ENCODE results near the gene SUGCT.
A peak's percentile ranks its signal among the peaks of the same experiment; 100 is the strongest.

SUGCT gene

DNA sequence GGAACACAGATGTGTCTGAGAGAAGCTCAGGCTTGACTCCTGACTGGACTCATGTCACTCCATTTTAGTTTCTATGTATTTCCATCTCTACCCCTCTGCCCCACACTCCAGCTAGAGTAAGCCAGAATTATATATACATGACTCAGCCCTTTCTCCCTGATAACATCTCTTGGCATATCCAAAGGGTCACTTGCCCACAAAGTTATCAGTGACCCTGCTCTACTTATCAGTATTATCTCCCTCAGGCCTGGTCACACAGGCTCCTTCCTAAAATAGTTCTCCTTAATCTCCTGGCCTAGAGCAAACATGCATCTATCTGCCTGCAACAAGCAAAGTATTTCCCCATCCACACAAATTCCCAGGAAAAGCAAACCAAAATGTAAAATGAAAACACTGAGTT is 598.3 kb downstream of the SUGCT start:
- no peak for DNase-seq (ENCODE audit: low spot score)

DNA sequence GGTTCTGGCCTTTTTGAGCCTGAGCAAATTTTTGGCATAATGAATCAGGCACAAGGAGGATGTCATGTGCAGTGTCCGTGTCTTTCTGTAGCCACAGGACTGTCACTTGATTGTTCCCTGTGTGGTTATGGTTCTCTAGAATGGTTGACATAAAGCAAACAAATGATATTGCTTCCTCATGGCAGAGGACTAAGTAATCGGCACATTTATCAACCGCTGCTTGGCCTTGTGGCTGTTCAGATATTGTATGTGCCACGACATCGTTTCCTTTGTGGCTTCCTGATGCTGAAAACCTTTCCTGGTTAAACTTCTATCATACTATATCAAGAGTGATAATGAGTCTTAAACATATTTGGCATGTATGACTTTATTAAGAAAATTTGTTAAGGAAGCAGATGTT is 598.8 kb downstream of the SUGCT start:
- DNase-seq (ENCODE audit: low spot score) = peak; percentile 62

DNA sequence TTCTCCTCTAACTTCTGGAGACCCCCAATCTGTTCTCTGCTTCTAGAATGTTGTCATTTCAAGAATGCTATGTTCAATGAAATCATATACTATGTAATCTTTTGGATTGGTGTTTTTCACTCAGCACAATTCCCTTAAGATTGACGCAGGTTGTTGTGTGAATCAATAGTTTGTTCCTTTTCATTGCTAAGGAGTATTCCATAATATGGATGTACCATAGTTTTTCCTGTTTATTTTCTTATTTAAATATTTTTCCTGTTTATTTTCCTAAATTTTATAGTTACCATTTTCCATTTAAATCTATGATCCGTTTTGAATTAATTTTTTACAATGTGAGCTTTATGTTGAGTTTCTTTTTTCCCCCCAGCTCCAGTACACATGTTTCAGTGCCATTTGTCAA is 604.5 kb downstream of the SUGCT start:
- DNase-seq (ENCODE audit: low spot score) = no peak

DNA sequence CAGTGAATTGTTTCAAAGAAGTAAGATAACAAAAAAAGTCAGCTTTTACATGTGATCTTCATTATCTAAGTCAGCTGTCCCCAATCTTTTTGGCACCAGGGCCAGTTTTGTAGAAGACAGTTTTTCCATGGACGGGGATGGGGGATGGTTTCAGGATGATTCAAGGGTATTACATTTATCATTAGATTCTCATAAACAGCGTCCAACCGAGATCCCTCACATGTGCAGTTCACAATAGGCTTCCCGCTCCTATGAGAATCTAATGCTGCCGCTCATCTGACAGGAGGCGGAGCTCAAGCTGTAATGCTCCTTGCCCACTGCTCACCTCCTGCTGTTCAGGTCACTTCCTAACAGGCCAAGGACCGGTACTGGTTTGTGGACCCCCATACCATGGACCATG is 607.5 kb downstream of the SUGCT start:
- no peak for DNase-seq (ENCODE audit: low spot score)

DNA sequence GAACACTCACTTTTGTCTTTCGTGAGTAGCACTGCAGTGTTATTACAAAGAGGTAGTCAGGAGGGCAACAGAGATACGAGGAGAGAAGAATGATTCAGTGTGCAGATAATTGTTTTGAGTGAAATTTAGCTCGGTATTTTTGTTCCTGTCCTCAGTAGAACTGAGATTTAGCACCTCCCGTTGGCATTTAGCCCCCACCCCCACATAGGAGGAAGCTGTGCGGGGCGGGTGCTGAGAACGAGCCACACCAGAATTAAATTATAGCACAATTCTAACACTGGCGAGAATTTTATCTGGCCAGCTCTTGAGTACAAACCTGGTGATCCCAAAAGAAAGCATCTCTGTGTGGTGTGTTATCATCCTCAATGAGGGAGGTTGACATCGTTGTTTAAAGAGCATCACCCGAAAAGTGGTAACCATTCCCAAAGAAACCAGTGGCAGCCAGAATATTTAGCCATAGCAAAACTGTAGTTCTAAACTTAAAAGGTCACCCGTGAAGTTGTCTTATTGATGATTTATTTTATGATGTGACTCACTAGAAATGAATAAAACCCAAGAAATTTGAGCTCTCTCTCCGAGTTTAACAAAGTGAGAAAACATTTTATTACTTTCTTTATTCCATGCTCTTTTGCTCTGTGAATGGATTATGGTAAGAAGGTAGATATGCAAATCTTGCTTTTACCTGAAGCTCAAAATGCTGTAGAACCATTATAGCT is 612.2 kb downstream of the SUGCT start:
- no peak for DNase-seq (ENCODE audit: low spot score)

DNA sequence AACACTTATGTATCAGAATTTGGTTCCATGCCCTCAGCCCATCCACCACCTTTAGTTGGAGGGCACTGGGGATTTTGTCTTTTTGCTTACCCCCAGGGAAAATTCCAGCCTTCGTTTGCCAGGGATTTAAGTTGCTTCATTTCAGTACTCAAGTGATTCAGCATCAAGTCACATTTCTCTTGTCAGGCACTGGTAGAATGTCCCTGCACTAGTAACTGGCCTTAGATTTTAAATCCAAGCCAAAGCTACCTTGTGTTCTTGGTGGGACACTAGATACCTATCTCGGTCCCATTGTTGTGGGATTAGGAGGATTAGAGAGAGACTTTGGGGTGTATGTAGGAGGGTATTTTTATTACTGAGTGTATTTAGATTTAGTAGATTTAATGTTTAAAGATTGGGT is 613.1 kb downstream of the SUGCT start:
- DNase-seq (ENCODE audit: low spot score) = no peak

DNA sequence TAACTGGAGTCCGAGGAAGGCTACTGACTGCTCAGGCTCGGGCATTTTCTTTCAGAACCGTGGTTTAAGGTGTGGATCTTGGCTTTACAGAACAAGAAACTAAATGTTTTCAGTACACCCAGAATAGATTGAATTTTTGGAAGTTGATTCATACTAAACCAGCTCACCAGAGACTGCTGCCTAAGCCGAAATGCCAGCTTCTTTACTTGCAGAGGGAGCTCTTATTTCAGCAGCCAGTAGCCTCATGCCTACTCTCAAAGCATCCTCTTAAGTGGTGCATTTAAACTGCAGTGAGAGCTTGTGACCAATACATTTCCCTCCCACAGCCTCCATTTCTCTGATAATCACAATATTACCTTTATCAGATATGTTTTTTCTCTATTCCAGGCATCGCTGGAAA is 615.1 kb downstream of the SUGCT start:
- no peak for DNase-seq (ENCODE audit: low spot score)

DNA sequence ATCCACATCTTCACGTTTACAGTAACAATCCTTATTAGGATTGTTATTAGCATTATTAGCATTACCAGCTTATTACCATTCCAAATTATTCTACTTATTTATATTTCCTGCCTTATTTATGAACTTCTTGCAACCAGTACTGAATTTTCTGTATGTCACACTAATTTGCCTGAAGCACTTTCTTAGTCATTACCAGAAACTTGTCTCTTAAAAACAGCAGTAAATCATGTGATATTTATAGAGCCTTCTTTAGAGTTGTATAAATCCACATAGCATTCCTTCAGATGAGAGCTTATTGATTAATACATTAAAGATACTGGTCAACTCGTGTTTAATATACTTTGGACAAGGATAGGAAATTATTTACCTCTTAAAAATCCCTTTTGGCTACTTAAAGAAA is 618.6 kb downstream of the SUGCT start:
- DNase-seq (ENCODE audit: low spot score) = no peak

DNA sequence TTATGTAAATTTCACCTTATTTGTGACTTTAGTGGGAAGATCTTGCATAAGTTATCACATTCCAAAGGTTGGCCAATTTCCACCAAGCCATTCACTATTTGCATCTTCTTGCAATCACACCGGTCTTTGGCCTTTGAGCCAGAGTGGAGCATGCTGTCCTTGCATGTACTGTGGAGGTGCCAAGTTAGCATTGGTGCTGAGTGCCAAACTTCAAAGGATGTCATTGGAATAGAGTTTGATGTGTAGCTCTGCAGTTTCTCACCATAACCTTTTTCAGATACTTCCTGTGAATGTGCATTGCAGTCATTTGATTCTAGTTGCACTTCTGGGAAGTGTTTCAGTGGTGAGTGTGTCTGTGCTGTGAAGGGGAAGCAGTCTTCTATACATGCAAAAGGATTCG is 620.6 kb downstream of the SUGCT start:
- no peak for DNase-seq (ENCODE audit: low spot score)

DNA sequence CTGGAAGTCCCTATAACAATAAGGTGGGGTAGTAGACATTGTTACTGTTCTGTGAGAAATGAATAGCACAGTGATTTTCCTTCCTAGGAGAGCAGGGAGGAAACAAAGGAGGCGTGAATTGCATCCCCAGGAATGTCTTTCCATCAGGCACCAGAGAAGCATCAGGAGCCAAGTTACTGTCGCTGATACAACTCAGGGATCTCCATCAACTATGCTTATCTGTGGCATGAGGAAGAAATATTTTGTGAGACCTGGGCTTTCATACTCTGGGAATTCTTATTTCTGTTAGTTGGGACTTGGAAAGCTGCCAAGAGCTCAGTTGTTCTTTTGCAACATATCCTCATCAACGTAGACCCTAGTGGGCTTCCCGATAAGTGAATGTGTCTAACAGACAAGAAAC is 622.3 kb downstream of the SUGCT start:
- no peak for DNase-seq (ENCODE audit: low spot score)

DNA sequence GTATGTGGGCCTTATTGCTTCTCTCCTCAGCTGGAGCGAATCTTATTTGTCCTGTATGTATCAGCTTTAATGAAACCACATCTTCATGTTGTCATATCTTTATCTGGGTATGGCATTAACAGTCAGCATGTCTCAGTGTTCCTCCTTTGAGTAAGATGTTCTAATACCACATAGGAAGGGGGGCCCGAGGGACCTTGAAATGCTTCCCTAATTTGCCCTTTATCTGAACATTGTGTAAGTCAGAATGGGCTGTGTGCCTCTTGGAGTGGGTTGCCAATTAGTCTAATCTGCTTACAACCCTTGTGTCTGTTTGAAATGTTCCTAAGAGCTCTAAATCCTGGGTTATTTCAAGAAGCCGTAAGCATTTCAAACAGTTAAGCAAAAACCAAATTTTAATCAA is 623.8 kb downstream of the SUGCT start:
- no peak for DNase-seq (ENCODE audit: low spot score)

DNA sequence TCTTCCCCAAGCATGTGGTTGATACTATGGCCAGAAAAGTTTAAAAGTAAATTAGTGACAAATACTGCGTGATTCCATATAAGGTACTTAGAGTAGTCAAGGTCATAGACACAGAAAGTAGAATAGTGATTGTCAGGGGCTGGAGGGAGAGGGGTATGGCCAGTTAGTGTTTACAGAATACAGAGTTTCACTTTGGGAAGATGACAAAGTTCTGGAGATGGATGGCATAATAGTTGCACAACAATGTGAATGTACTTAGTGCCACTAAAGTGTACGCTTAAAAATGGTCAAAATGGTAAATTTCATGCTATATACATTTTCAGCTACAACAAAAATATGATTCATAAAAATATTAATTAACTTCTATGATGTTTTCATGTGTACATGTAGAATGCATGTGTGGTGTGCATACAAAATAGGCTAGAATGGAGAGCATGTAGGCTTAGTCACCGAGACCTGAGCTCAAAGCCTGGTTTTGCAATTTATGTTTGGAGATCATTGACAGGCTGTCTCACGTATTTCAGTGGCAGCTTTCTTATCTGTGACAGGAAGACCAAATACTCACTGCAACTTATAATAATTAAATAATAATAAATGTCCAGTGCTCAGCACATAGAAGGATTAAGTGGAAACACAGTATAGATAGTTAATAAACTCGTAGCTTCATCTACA is 625.6 kb downstream of the SUGCT start:
- DNase-seq (ENCODE audit: low spot score) = peak; percentile 63

DNA sequence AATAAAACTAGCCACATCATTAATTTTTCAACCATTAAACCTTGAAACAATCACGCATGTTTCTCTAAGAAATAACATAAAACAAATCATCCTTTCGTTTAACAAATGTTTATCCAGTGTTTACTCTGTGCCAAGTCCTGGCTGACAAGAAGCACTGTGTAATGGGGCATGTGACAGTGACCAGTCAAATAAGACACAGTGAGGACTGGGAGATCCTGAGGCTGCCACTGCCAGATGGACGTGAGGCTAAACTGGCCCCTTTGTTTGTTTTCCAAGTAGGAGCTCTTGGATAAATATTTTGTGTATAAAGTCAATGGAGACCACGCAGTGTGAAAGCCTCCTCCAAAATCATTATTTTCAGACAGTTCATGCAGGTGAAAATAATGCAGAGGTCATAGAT is 626.2 kb downstream of the SUGCT start:
- peak; percentile 21 for DNase-seq (ENCODE audit: low spot score)

DNA sequence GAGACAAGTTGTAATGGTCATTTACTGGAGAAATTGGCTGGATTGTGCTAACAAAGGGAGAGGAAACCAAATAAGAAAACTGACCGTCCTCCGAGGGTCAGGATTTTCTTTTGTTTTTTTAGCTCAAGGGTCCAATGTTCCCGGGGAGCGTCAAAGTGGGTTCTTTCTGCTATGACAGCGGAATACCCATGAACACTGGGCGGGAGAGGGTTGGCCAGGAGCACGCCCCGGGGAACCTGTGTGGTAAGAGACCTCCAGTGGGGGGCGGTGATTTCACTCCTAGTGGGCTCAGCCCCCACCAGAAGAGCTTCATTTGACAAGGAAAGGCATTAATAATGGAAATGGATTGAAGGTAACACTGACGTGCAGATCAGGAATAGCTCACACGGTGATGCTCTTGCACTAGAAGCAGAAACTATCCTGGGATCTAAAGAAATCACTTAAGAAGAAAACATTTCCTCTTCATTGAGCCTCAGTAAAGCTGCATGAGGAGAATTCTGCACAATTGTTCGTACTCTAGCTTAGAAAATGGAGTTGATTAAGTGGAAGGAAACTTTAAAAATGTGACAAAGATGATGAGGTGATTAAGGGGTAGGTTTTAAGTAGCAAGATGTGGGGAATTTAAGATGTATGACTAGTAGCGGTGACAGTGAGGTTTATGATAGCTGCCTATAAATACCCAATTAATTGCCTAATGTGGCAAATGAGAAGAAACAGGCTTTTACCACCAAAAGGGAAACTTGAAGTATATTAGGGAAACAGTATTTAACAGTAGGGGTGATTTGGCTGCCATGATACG is 627.2 kb downstream of the SUGCT start:
- DNase-seq (ENCODE audit: low spot score) = no peak

DNA sequence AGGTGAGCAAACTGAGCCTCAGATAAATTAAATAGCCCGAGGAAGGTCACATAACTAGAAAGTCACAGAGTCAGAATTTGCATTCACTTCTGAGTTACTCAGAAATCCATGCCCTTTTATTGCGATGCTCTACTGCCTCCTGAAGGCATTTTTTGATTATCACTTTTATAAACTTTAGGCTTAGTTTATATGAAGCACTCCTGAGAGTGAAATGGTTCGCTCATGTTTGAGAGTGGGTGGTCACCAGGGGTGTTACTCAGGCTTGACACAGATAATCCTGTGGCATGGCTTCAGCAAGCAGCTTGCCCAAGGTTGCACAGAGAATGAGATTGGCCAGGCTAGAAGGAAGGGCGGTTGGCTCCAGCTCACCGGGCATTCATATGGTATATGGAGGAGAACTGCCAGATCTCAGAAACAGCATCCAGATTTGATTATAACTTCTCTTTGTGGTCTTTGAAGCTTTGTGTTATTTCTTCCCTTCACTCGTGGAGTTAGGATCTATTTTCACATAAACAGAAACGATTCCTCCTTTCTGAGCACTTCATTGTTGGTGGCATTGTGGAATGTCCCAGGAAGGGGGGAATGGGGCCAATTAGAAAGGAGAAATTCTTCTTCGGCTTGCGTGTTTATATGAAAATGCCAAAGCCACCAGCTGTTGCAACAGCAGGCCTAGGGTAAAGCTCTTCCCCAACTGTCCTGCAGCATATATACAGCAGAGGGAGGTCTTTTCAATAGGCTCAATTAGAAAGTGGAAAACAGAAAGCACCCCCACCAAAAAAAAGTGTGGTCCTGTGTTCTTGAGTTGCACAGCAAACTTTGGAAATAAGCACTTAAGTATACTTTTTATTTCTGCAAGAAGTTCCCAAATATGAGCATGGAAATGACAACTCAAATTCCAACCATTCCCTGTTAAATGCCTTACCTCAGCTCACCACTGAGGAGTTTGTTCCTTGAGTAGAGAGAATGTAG is 628.8 kb downstream of the SUGCT start:
- no peak for DNase-seq (ENCODE audit: low spot score)

DNA sequence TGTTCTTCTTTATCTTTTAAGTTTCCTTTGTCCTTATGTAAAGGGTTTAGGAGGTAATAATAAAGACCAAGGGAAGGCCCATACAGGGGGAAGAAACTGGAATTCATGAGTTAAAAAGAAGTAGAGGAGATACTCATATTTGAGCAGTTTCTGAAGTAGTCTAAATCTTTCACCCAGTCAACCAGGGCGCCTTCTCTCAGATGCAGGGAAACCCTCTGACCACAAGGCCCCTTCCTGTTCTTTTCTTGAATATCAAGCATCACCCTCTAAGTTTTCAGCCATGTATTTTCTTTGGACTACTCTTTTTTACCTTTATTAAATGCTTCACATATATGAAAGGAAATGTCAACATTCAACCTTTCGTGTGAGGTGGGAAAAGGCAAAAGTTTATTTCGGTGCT is 630.8 kb downstream of the SUGCT start:
- no peak for DNase-seq (ENCODE audit: low spot score)

DNA sequence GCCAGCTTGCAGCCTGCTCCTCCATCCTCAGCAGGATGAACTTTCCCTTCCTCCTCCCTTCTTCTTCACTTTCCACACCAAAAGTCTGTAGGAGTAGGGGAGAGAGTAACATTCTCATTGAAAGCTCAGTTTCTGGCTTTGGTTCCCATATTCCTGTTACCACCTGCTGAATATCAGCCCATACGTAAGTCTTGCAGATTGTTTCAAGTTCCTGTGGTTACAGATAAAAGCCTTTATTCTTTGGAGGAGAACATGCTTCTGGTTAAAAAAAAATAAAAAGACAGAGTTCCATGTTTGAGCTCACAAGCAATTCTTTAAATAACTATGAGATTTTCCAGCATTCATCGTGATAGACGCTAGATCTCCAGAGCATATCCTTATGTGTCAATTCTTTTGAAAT is 637.3 kb downstream of the SUGCT start:
- DNase-seq (ENCODE audit: low spot score) = no peak

DNA sequence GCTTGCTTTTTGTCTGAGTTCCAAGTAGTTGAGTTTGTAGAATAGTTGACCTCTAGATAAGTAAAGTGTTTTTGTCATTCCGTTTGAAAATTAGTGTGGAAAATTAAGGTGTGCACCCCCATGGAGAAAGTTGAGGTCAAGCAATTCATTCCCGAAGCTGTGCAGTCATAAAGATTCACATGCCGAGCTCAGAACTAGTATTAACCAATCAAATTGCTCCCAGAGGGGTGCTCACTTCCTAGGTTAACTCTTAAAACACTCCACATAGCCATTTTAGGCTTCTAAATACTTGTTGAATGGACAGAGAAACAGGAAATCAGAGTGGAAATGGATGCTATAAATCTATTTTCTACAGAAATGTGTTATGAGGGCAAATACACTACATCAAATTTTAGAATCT is 638.9 kb downstream of the SUGCT start:
- DNase-seq (ENCODE audit: low spot score) = no peak

DNA sequence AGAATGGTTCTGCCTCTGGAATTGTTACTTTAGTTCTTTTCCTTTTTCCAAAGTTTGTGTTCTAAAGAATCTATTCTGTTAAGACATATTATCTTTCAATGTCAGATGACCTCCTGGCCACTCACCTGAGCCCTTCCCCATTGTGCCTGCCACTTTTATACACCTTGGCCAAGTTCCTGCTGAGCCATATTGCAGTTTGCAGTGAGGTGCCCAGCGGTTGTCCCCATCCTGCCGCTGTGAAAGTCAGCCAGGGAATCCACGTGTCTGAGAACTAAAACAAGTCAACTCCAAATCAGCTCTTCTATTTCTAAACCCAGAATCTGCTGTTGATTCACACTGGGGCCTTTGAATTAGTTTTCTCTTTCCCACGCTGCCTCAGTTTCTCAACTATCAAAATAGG is 641.1 kb downstream of the SUGCT start:
- DNase-seq (ENCODE audit: low spot score) = no peak

DNA sequence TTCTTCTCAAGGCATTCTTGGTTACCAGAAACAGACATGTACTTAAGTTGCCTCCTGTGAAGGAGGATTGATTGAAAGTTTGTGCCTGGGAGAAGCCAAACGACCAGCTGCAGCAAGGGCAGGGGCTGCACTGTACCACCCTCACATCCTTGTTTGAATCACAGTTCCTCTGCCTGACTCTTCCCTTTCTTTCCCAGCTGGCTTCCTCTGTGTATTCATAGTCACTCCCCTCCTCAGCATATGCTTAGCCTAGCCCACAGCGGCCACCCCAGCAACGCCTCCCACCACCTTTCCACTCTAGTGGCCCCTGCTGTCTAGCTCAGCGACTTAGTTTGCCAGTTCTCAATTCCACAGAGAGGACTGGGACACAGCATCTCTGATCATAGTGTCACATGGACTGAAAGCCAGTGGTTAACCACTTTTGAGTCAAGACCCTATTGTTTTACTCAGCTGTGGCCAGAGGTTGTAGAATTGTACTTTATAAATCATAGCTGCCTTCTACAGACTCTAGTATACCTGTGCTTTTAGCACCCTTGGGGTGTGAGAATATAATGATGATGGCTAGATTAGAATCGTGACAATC is 643.0 kb downstream of the SUGCT start:
- no peak for DNase-seq (ENCODE audit: low spot score)

DNA sequence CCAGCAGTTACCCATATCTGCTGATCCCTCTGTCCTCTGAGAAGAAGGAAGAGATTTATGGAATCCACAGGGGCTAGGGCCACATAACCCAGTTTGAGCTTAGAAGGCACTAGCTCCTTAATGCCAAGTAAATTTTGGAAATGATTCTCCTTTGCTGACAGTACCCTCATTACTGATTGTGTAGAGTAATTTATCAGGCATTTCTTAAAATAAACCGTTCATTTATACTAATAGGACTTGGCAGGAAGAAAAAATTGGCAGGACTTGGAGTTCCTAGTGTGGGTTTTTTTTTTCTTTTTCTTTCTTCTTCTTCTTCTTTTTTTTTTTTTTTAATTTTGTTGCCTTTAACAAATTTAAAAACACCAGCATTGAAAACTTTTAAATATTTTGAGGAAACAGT is 645.7 kb downstream of the SUGCT start:
- no peak for DNase-seq (ENCODE audit: low spot score)

DNA sequence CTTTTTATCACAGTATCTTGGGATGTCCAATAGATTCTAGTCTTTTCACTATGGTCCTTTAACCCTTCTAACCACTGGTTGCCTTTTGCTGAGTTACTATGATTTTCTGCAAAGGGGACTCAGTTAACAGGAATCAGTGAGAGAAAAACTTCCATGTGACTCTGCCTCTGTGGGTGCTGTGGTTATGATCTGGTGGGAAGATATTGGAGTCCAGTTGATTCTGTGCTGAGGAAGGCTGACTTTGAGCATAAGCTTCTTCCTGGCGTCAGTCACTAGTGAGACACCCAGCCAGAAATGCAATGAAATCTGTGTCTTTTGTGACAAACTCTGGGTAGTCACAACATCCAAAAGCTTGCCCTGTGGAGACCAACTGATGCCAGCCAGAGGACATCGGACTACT is 648.0 kb downstream of the SUGCT start:
- DNase-seq (ENCODE audit: low spot score) = no peak
